GM19452 (cell line): Measurements from ENCODE around the gene RNGTT.
"Not testable (repeated sequence)": the region's sequence is repeated elsewhere in the genome, so short reads cannot be mapped to it uniquely, and the experiment has no call there.

Experiments used
- ATAC-seq: cut with Tn5 transposase; IDR thresholded peaks from one replicate; pipeline ENCODE4 v1.9.1; 2021; ENCODE audit not compliant: unreplicated experiment

The RNGTT gene

GRCh38 chr6:88741939-88742338 is 221.5 kb downstream of the RNGTT start:
- ATAC-seq = no peak

DNA sequence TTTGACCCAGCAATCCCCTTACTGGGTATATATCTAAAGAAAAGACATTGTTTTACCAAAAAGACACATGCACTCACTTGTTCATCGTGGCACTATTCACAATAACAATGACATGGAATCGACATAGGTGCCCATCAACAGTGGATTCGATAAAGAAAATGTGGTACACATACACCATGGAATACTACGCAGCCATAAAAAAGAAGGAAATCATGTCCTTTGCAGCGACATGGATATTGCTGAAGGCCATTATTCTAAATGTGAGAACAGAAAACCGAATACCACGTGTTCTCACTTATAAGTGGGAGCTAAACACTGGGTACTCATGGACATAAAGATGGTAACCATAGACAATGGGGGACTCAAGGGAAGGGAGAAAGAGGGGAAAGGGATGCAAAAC is 222.3 kb downstream of the RNGTT start:
- no peak for ATAC-seq

GRCh38 chr6:88734544-88734943 is 228.9 kb downstream of the RNGTT start:
- ATAC-seq = no peak

GRCh38 chr6:88730611-88731011 is 232.8 kb downstream of the RNGTT start:
- no peak for ATAC-seq

DNA sequence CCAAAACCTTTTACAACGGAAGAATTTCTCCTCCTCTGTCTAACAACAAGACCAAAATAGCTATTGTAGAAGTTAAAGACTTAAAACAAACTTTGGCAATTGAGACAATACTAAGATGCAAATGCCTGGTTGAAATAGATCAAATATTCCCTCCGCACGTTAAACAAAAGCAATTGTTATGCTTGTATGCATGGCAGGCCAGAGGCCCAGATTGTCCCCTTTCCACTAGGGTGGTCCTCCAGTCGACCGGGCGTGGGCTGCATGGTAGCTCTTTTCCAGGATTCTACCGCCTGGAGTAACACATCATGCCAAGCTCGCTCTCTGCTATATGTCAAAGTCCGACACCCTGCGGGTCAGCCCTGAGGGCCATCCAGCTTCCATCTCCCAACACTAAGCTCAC is 234.7 kb downstream of the RNGTT start:
- no peak for ATAC-seq

GRCh38 chr6:88726409-88726808 is 237.0 kb downstream of the RNGTT start:
- ATAC-seq = not testable (repeated sequence)

DNA sequence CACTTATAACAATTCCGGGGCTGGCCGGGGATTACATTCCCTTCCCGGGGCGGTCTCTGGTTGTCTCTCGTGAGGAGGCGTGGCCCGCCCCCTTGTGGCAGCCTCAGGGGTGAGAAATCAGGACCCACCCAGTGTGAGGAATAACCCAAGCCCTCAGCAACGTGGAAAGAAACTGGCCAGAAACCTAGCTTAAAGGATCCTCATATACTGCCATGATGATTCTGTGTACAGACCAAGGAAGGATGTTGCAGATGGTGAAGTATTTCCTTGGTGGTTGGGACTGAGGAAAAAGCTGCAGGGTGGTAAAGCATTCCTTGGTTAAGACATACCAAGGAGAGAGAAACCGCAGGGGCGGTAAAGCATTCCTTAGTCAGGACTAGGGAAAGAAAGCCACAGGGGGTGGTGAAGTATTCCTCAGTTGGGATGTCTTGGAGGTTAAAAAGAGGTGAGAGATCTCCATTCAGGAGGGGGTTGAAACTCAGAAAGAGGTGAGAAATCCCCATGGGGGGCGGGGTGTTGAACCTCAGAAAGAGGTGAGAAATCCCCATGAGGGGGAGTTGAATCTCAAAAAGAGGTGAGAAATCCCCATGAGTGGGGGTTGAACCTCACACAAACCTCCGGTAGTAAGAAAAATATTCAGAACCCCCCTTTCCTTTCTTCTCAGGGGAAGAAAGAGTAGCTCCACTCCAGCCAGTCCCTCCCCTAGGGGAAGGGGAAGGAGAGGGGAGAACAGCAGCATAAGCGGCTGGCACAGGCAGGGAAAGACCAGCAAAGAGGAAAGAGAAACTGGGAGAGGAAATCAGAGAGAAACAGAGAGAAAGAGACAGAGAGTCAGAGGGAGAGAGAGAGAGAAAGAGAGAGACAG is 238.1 kb downstream of the RNGTT start:
- no peak for ATAC-seq

GRCh38 chr6:88722686-88723085 is 240.7 kb downstream of the RNGTT start:
- ATAC-seq = no peak

DNA sequence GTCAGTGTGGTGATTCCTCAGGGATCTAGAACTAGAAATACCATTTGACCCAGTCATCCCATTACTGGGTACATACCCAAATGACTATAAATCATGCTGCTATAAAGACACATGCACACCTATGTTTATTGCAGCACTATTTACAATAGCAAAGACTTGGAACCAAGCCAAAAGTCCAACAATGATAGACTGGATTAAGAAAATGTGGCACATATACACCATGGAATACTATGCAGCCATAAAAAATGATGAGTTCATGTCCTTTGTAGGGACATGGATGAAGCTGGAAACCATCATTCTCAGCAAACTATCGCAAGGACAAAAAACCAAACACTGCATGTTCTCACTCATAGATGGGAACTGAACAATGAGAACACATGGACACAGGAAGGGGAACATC is 247.0 kb downstream of the RNGTT start:
- not testable (repeated sequence) for ATAC-seq

DNA sequence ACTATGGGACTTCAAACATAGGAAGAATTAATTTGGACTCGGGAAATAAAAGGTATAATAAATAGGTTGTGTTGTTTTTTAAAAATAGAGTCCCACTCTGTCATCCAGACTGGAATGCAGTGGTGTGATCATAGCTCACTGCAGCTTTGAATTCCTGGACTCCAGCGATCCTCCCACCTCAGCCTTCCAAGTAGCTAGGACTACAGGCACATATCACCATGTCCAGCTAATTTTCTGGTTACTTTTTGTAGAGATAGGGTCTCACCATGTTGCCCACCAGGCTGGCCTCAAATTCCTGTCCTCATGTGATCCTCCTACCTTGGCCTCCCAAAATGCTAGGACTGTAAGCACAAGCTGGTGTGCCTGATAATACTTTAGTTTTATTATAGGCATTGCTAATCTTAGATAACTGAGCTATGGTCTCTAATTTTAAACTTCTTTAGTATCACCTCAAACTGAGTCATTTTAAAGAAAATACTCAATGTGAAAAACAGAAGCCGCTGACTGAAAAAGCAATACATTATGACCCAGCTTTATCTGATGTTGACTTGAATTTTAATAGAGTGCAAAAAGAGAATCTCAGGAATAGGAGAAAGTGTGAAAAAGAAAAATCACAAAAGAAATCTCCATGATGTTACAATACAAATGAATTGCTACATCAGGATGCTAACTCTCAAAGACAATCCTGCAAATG is 251.0 kb downstream of the RNGTT start:
- ATAC-seq = no peak

GRCh38 chr6:88709819-88710246 is 253.6 kb downstream of the RNGTT start:
- no peak for ATAC-seq

DNA sequence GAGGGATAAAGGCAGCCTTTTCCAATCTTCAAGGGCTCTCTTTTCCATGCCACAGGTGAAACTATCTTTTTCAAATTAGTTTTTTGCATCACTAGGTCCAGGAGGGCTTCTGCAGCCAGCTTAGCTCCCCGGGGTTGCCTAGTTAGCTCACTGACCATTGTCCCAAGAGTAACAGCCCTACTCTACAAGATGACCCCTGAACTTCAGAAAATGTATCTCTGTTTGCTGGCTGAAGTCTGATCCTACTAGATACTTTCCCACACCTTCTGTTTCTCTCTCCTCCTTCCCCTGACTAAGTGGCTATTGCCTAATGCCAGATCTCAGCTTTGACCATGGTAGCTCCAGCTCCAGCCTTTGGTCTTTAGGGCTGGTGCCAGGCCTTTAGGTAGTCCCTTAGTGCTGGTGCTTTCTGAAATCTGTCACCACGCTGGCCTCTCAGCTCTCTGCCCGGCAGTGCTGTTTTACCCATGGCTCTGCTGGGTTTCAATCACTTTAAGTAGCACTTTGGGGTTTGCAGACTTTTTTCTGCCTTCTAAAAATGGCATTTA is 255.1 kb downstream of the RNGTT start:
- no peak for ATAC-seq

DNA sequence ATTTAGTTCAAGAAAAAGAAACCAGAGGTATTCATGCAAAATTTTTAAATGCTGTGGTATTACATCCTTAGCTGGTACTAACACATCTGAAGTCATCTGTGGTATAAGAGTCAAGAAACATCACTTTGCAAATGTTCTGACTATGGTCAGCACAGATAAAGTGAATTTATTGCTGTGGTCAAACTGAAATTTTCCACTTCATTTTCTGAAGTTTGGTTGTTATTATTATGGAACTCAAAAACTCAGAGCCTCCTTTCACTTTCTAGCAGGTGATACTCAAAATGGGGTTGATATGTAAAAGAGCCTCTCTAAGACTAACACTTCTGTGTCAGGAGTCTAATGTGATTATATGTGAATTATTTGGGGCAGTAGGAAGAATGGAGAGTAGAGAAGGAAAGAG is 257.8 kb downstream of the RNGTT start:
- peak; percentile 86 for ATAC-seq

DNA sequence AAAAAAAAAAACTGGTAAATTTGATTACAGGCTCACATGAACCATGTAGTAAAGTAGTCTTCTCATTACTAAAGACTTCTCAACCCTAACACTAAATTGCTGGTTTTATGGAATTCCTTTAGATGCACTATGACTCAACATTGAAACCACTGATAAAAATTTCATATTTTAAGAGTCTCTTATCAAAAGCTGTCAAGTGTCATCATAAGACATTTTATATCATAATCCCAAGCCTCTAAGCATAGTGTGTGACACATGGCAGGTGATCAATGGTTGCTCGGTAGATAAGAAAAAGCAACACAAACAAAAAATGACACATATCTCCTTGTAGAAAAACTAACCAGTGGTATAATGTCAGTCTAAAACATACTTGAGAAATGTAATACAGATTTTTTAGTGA is 258.4 kb downstream of the RNGTT start:
- peak; percentile 17 for ATAC-seq

- no peak for ATAC-seq
Measured at GRCh38 chr6:88702956-88703556, 260.4 kb downstream of the RNGTT start.

DNA sequence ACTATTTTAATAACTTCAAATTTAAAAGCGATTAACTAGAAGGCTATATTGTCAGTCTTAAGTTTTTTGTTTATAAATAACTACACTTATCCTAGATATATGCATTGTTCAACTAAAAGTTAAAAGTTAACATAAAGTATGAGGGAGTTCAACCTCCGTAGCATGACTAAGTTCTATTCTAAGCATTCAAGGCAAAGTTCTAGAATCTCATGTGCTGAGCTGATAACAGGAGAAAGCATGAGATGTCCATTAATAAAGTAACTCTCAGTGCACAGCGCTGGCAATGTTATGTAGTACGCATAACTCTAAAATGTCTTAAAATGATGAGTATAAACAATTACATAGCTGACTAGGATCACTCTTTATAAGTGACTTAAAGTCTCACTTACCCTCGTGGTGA is 264.8 kb downstream of the RNGTT start:
- ATAC-seq = no peak

DNA sequence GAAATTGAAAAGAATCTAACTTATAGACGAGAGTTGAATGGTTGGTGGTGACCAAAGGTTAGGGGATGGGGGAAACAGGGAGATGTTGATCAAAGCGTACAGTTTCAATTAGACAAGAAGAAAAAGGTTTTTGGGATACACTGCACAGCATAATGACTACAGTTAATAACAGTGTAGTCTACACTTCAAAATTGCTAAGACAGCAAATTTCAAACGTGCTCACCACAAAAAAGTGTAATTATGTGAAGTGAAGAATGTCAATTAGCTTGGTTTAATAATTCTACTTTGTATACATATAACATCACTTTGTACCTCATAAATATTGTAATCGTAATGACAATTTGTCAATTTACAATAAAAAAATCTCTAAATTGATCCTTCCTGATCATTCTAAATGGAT is 267.5 kb downstream of the RNGTT start:
- ATAC-seq = no peak

DNA sequence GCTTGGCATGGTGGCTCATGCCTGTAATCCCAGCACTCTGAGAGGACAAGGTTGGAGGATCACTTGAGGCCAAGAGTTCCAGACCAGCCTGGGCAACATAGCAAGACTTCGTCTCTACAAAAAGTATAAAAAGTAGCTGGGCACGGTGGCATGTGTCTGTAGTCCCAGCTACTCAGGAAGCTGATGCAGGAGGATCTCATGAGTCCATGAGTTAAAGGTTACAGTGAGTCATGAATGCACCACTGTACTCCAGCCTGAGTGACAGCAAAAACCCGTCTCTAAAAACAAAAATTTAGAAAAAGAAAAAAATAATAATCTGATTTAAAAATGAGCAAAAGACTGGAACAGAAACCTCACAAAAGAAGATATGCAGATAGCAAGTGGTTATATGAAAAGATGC is 279.7 kb downstream of the RNGTT start:
- no peak for ATAC-seq

DNA sequence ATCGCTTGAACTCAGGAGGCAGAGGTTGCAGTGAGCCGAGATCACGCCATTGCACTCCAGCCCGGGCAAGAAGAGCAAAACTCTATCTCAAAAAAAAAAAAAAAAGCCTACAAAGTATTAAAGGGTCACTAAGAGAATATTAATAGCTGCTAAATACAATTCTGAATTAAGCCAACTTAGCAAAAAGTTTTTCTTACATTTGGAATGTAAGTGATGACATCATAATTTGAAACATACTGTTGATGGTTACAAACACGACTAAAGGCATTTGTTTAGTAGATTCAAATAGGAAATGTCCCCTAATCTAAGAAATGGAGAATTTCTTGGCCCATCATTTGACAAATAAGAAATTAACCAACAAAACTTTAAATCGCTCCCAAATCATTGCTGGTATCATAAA is 282.8 kb downstream of the RNGTT start:
- no peak for ATAC-seq

GRCh38 chr6:88679841-88680240 is 283.6 kb downstream of the RNGTT start:
- no peak for ATAC-seq

DNA sequence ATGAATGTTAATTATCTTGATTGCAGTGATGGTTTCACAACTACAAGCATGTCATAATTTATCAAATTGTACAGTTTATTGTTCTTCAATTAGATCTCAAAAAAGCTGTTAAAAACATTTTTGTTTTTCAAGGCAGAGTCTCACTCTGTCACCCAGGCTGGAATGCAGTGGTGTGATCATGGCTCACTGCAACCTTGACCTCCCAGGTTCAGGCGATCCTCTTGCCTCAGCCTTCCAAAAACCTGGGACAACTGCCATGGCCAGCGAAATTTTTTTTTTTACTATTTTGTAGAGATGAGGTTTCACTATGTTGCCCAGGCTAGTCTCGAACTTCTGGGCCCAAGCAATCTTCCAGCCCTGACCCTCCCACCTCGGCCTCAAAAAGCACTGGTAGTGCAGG is 286.1 kb downstream of the RNGTT start:
- no peak for ATAC-seq

DNA sequence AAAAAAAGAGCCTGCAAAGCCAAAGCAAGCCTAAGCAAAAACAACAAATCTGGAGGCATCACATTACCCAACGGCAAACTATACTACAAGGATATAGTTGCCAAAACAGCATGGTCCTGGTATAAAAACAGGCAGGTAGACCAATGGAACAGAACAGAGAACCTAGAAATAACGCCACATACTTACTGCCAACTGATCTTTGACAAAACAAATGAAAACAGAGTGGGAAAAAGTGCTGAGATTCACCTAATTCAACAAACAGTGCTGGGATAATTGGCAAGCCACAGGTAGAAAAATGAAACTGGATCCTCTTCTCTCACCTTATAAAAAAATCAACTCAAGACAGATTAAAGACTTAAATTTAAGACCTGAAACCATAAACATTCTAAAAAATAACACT is 291.8 kb downstream of the RNGTT start:
- ATAC-seq = no peak
